ENCODE results near the gene SCUBE2.
"Not testable (repeated sequence)": the region's sequence is repeated elsewhere in the genome, so short reads cannot be mapped to it uniquely, and the experiment has no call there.

SCUBE2 gene

GRCh38 chr11:9022961-9023680, 68.3 kb downstream of the SCUBE2 start:
- Histone ChIP-seq H2AFZ (ENCODE audit: low read length, unreplicated experiment) (no peak overlapping the region), H3K27ac (ENCODE audit: low read depth, low read length) (no peak overlapping the region), H3K4me1 (ENCODE audit: control insufficient read depth, insufficient read depth, low read length, unreplicated experiment) (no peaks in the 10 kb centered on the region), H3K79me2 (ENCODE audit: control insufficient read depth, insufficient read depth, low read length, unreplicated experiment) (no peaks in the 10 kb centered on the region), H3K27me3 (ENCODE audit: insufficient read depth, low read length) (0 out of 2 replicates have a peak, but pooled peaks cover 4% of the 10 kb centered on the region), H3K4me3 (ENCODE audit: low read depth, low read length) (no peak overlapping the region), H3K36me3 (ENCODE audit: insufficient read depth, low read length) (no peaks in the 10 kb centered on the region)

GRCh38 chr11:9020916-9021315, 70.5 kb downstream of the SCUBE2 start:
- no peak overlapping the region for H2AFZ ChIP-seq (ENCODE audit: low read length, unreplicated experiment)
- H3K27me3 ChIP-seq (ENCODE audit: insufficient read depth, low read length) = 0 out of 2 replicates have a peak, but pooled peaks cover 4% of the 10 kb centered on the region
- H3K27ac ChIP-seq (ENCODE audit: low read depth, low read length) = no peak overlapping the region
- H3K79me2 ChIP-seq (ENCODE audit: control insufficient read depth, insufficient read depth, low read length, unreplicated experiment) = no peaks in the 10 kb centered on the region
- H3K36me3 ChIP-seq (ENCODE audit: insufficient read depth, low read length) = no peaks in the 10 kb centered on the region
- no peak overlapping the region for H3K4me3 ChIP-seq (ENCODE audit: low read depth, low read length)
- peaks cover 2% of the 10 kb centered on the region for H3K4me1 ChIP-seq (ENCODE audit: control insufficient read depth, insufficient read depth, low read length, unreplicated experiment)

- Histone ChIP-seq H3K4me1 (ENCODE audit: control insufficient read depth, insufficient read depth, low read length, unreplicated experiment) (peaks cover 5% of the 10 kb centered on the region), H3K27ac (ENCODE audit: low read depth, low read length) (no peak overlapping the region), H2AFZ (ENCODE audit: low read length, unreplicated experiment) (no peak overlapping the region), H3K79me2 (ENCODE audit: control insufficient read depth, insufficient read depth, low read length, unreplicated experiment) (no peaks in the 10 kb centered on the region), H3K36me3 (ENCODE audit: insufficient read depth, low read length) (no peaks in the 10 kb centered on the region), H3K27me3 (ENCODE audit: insufficient read depth, low read length) (0 out of 2 replicates have a peak, but pooled peaks cover 4% of the 10 kb centered on the region), H3K4me3 (ENCODE audit: low read depth, low read length) (no peak overlapping the region)
These were observed 71.5 kb downstream of the SCUBE2 start for GRCh38 chr11:9019861-9020260.

GRCh38 chr11:9017773-9018172, 73.6 kb downstream of the SCUBE2 start:
- H3K4me3 ChIP-seq (ENCODE audit: low read depth, low read length) = no peak overlapping the region
- no peak overlapping the region for H2AFZ ChIP-seq (ENCODE audit: low read length, unreplicated experiment)
- no peaks in the 10 kb centered on the region for H3K36me3 ChIP-seq (ENCODE audit: insufficient read depth, low read length)
- H3K27me3 ChIP-seq (ENCODE audit: insufficient read depth, low read length) = 0 out of 2 replicates have a peak, but pooled peaks cover 1% of the 10 kb centered on the region
- peaks cover 5% of the 10 kb centered on the region for H3K4me1 ChIP-seq (ENCODE audit: control insufficient read depth, insufficient read depth, low read length, unreplicated experiment)
- no peak overlapping the region for H3K27ac ChIP-seq (ENCODE audit: low read depth, low read length)
- H3K79me2 ChIP-seq (ENCODE audit: control insufficient read depth, insufficient read depth, low read length, unreplicated experiment) = no peaks in the 10 kb centered on the region

GRCh38 chr11:9016916-9017642, 74.3 kb downstream of the SCUBE2 start:
- Histone ChIP-seq H3K79me2 (ENCODE audit: control insufficient read depth, insufficient read depth, low read length, unreplicated experiment) (no peaks in the 10 kb centered on the region), H3K4me1 (ENCODE audit: control insufficient read depth, insufficient read depth, low read length, unreplicated experiment) (peaks cover 5% of the 10 kb centered on the region), H3K4me3 (ENCODE audit: low read depth, low read length) (no peak overlapping the region), H3K27ac (ENCODE audit: low read depth, low read length) (no peak overlapping the region), H2AFZ (ENCODE audit: low read length, unreplicated experiment) (no peak overlapping the region), H3K27me3 (ENCODE audit: insufficient read depth, low read length) (no peaks in the 10 kb centered on the region), H3K36me3 (ENCODE audit: insufficient read depth, low read length) (no peaks in the 10 kb centered on the region)

GRCh38 chr11:9015677-9016076, 75.7 kb downstream of the SCUBE2 start:
- no peaks in the 10 kb centered on the region for H3K79me2 ChIP-seq (ENCODE audit: control insufficient read depth, insufficient read depth, low read length, unreplicated experiment)

GRCh38 chr11:9014826-9015225, 76.6 kb downstream of the SCUBE2 start:
- no peaks in the 10 kb centered on the region for H3K36me3 ChIP-seq (ENCODE audit: insufficient read depth, low read length)
- H3K4me3 ChIP-seq (ENCODE audit: low read depth, low read length) = no peak overlapping the region
- H3K27ac ChIP-seq (ENCODE audit: low read depth, low read length) = no peak overlapping the region

More at GRCh38 chr11:9015677-9016076, 75.7 kb downstream of the SCUBE2 start:
- H3K4me1 ChIP-seq (ENCODE audit: control insufficient read depth, insufficient read depth, low read length, unreplicated experiment) = peaks cover 5% of the 10 kb centered on the region
- H3K27ac ChIP-seq (ENCODE audit: low read depth, low read length) = no peak overlapping the region
- H3K36me3 ChIP-seq (ENCODE audit: insufficient read depth, low read length) = no peaks in the 10 kb centered on the region
- H3K4me3 ChIP-seq (ENCODE audit: low read depth, low read length) = no peak overlapping the region
- H2AFZ ChIP-seq (ENCODE audit: low read length, unreplicated experiment) = no peak overlapping the region
- H3K27me3 ChIP-seq (ENCODE audit: insufficient read depth, low read length) = no peaks in the 10 kb centered on the region

GRCh38 chr11:9013373-9013772, 78.0 kb downstream of the SCUBE2 start:
- Histone ChIP-seq H3K79me2 (ENCODE audit: control insufficient read depth, insufficient read depth, low read length, unreplicated experiment) (no peaks in the 10 kb centered on the region), H3K36me3 (ENCODE audit: insufficient read depth, low read length) (no peaks in the 10 kb centered on the region), H3K4me1 (ENCODE audit: control insufficient read depth, insufficient read depth, low read length, unreplicated experiment) (peaks cover 5% of the 10 kb centered on the region), H3K27me3 (ENCODE audit: insufficient read depth, low read length) (no peaks in the 10 kb centered on the region), H3K4me3 (ENCODE audit: low read depth, low read length) (no peak overlapping the region), H2AFZ (ENCODE audit: low read length, unreplicated experiment) (no peak overlapping the region), H3K27ac (ENCODE audit: low read depth, low read length) (no peak overlapping the region)

More at GRCh38 chr11:9014826-9015225, 76.6 kb downstream of the SCUBE2 start:
- Histone ChIP-seq H2AFZ (ENCODE audit: low read length, unreplicated experiment) (no peak overlapping the region), H3K79me2 (ENCODE audit: control insufficient read depth, insufficient read depth, low read length, unreplicated experiment) (no peaks in the 10 kb centered on the region), H3K4me1 (ENCODE audit: control insufficient read depth, insufficient read depth, low read length, unreplicated experiment) (peaks cover 5% of the 10 kb centered on the region), H3K27me3 (ENCODE audit: insufficient read depth, low read length) (no peaks in the 10 kb centered on the region)

GRCh38 chr11:9009538-9009937, 81.9 kb downstream of the SCUBE2 start:
- H3K27ac ChIP-seq (ENCODE audit: low read depth, low read length); H3K4me1 ChIP-seq (ENCODE audit: control insufficient read depth, insufficient read depth, low read length, unreplicated experiment); H3K79me2 ChIP-seq (ENCODE audit: control insufficient read depth, insufficient read depth, low read length, unreplicated experiment); H3K4me3 ChIP-seq (ENCODE audit: low read depth, low read length); H3K36me3 ChIP-seq (ENCODE audit: insufficient read depth, low read length); H2AFZ ChIP-seq (ENCODE audit: low read length, unreplicated experiment): not testable (repeated sequence)
- peaks cover 16% of the 10 kb centered on the region for H3K27me3 ChIP-seq (ENCODE audit: insufficient read depth, low read length)

GRCh38 chr11:9008661-9009060, 82.7 kb downstream of the SCUBE2 start:
- Histone ChIP-seq H3K27me3 (ENCODE audit: insufficient read depth, low read length) (peaks cover 24% of the 10 kb centered on the region), H3K27ac (ENCODE audit: low read depth, low read length) (no peak overlapping the region), H3K79me2 (ENCODE audit: control insufficient read depth, insufficient read depth, low read length, unreplicated experiment) (no peaks in the 10 kb centered on the region), H3K4me3 (ENCODE audit: low read depth, low read length) (no peak overlapping the region), H3K36me3 (ENCODE audit: insufficient read depth, low read length) (no peaks in the 10 kb centered on the region), H2AFZ (ENCODE audit: low read length, unreplicated experiment) (no peak overlapping the region), H3K4me1 (ENCODE audit: control insufficient read depth, insufficient read depth, low read length, unreplicated experiment) (no peaks in the 10 kb centered on the region)

Data from ACC112 (cell line).